Epithelial cell of esophagus (primary cell): ENCODE data around the gene ADAR.

Source experiments
- DNase-seq: peaks from one replicate; pipeline ENCODE4 v3.0.0; 2010; ENCODE audit warnings: low read depth
- H3K4me3 ChIP-seq: 2 replicates; pipeline ENCODE4 v1.5.1; 2011; ENCODE audit warnings: mild to moderate bottlenecking, low read length, control low read depth
- TF ChIP-seq, protein P1 (sequence below): IDR thresholded peaks from 2 replicates; pipeline ENCODE4 v1.5.1; 2011; ENCODE audit warnings: low read depth, mild to moderate bottlenecking, low read length, control low read depth, inconsistent platforms; ENCODE audit not compliant: insufficient read depth; ENCODE audit errors: missing control alignments

The ADAR gene

DNA sequence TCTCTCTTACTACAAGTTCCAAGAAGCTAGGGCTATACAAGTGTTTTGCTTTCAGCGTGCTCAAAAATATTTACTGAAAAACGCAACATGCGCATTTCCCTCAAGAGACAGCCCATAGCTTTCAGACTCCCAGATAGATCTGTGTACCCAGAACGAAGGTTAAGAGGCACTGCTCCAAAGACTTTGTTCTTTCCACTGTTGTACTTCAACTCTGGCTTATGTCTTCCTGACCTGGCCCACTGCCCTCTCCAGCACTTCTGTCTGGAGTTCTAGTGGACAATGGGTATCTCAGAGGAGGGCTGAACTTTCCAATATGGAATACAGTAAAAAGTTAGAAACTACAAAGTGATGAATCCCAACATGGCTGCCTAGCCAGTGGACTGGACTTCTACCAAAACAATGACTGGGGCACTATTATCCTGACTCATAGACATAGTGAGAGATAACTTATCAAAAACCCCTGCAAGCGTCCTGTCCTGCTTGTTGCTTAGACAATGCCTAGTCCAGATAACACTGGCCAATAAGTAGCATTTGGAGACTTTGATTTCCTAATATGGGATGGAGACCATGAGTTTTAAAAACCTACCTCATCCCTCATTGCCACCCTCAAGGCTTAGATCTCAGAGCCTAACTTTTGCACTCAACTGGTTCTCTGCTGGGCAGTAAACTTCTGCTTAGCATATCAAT is 8.8 kb upstream of the ADAR start:
- DNase-seq, result no peak
- no peak overlapping the region for H3K4me3 ChIP-seq
- TF ChIP-seq, protein P1, sequence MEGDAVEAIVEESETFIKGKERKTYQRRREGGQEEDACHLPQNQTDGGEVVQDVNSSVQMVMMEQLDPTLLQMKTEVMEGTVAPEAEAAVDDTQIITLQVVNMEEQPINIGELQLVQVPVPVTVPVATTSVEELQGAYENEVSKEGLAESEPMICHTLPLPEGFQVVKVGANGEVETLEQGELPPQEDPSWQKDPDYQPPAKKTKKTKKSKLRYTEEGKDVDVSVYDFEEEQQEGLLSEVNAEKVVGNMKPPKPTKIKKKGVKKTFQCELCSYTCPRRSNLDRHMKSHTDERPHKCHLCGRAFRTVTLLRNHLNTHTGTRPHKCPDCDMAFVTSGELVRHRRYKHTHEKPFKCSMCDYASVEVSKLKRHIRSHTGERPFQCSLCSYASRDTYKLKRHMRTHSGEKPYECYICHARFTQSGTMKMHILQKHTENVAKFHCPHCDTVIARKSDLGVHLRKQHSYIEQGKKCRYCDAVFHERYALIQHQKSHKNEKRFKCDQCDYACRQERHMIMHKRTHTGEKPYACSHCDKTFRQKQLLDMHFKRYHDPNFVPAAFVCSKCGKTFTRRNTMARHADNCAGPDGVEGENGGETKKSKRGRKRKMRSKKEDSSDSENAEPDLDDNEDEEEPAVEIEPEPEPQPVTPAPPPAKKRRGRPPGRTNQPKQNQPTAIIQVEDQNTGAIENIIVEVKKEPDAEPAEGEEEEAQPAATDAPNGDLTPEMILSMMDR, result no peak

GRCh38 chr1:154615411-154615810 is 7.4 kb upstream of the ADAR start:
- no peak overlapping the region for H3K4me3 ChIP-seq
- no peak for DNase-seq
- TF ChIP-seq, protein P1, result no peak

GRCh38 chr1:154614901-154615300 is 6.9 kb upstream of the ADAR start:
- DNase-seq, result no peak
- TF ChIP-seq, protein P1, result no peak
- H3K4me3 ChIP-seq, result no peak overlapping the region

- TF ChIP-seq, protein P1, result no peak
- DNase-seq, result no peak
- H3K4me3 ChIP-seq, result no peak overlapping the region
Observed at GRCh38 chr1:154614247-154614646, 6.3 kb upstream of the ADAR start.

- TF ChIP-seq, protein P1, result no peak
- no peak overlapping the region for H3K4me3 ChIP-seq
- DNase-seq, result no peak
Observed at GRCh38 chr1:154611150-154611862, 3.3 kb upstream of the ADAR start.

DNA sequence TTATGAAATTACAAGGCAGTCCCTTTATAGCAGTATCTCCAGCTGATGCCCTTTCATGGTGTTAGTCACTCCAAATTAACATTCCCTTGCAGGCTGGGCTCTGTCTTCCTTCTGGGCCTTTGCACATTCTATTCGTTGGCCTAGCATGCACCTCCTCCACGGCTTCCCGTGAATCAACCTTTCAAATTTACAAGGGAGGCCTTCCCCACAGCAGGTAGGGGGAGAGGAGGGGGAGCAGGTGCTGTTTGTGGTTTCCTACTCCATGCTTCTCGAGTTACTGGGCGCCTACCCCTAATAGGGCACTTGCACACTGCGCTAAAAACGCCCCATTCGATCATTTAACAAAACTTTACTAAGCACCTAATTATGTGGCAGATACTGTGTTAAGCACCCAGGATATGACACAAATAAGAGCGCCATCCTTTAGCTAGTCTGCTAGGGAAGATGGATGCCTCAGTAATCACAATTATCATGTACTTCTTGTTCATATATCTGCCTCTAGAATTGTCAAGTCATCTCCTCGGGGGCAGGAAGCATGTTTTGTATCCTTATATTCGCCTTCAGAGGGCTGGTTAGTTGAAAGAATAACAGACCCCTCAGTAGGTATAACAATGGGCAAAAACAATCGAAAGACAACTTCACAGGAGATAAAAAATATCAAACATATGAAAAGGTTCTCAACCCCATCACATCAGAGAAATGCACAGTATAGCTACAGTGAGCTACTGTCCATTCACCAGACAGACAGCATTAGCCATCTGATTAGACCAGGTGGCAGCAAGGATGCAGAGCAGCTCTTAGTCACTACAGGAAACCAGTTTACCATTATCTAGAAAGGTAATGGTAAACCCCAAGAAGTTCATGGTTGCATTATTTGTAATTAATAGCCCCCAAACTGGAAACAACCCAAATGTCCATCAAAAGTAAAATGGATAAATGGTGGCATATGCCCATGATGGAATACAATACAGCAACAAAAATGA is 1.7 kb upstream of the ADAR start:
- peak; percentile 62 for DNase-seq
- no peak overlapping the region for H3K4me3 ChIP-seq
- TF ChIP-seq, protein P1, result no peak
